Activated CD8-positive, alpha-beta T cell treated with anti-CD3 and anti-CD28 coated beads, Interleukin-2, amount 10 ng/mL, durations not matched to agents 7 days and 5 days (primary cell): Measurements from ENCODE around the gene NDE1. TPM values are rescaled to one million over a fixed set of nuclear protein-coding genes. Genes with fewer than 3 reads are reported as not detected.
"Not testable (repeated sequence)": the region's sequence is repeated elsewhere in the genome, so short reads cannot be mapped to it uniquely, and the experiment has no call there.

Experiments
- ATAC-seq: fragments of 150-1000 bp; cut with Tn5 transposase; one replicate; pipeline ENCODE4 v1.10.0; 2021; ENCODE audit warnings: moderate library complexity
- CTCF ChIA-PET: fragments of 350-600 bp; sonication (Branson Sonifier 250); formaldehyde crosslinking; loops from one replicate; lab custom pipeline; 2021; ENCODE audit warnings: antibody characterized with exemption; lab: Charles Lee
- POLR2A ChIA-PET: fragments of 350-600 bp; sonication (Branson Sonifier 250); formaldehyde crosslinking; loops from one replicate; lab custom pipeline; 2021; ENCODE audit warnings: antibody characterized with exemption; lab: Charles Lee
- DNase-seq: peaks from one replicate; pipeline ENCODE4 v3.0.0-alpha.2; 2020
- H3K27ac Mint-ChIP-seq: one replicate; pipeline ENCODE4 v1.8.0; 2021; ENCODE audit warnings: mild to moderate bottlenecking, mixed read lengths
- H3K27me3 Mint-ChIP-seq: one replicate; pipeline ENCODE4 v1.8.0; 2021; ENCODE audit warnings: low read depth, mixed read lengths
- H3K36me3 Mint-ChIP-seq: one replicate; pipeline ENCODE4 v1.8.0; 2021; ENCODE audit warnings: low read depth, mixed read lengths
- H3K4me1 Mint-ChIP-seq: one replicate; pipeline ENCODE4 v1.8.0; 2021; ENCODE audit warnings: low read depth, mixed read lengths
- H3K4me3 Mint-ChIP-seq: one replicate; pipeline ENCODE4 v1.8.0; 2021; ENCODE audit warnings: mild to moderate bottlenecking, mixed read lengths
- H3K9me3 Mint-ChIP-seq: one replicate; pipeline ENCODE4 v1.8.0; 2022; ENCODE audit warnings: mixed read lengths; ENCODE audit not compliant: insufficient read depth
- total RNA-seq, 2 experiments: library from RNA; stranded (reverse); gene quantifications; one replicate each; pipeline ENCODE4 v1.2.3, GENCODE V29; 2021

The NDE1 gene
- total RNA-seq, 2 experiments from 2014 or later: 140 to 141 TPM

DNA sequence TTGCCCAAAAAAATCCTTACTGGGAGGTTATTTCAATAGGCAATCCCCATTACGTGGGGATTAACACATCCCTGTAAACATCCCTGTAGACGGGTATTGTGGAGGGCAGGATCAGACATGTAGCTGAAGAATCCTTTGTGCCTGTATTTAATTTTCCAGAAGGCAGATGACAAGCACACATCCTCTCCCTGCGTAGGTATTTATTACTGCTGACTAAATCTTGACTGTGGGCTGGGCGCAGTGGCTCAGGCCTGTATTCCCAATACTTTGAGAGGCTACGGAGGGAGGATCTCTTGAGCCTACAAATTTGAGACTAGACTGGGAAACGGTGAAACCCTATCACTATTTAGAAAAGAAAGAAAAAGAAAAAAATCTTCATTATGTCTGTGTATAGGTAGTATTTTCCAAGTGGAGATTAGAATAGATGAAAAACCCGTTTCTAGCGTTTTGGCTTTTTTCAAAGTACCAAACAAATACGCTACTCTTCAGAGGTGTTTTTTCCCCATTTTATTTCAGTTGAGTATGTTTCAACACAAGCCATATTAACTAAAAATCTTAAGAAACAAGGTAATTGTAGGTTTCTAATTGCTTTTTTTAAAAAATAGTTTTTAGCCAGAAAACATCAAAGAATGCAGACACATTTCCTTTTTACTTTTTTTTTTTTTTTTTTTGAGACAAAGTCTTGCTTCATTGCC, 5.6 kb upstream of the NDE1 start:
- no peak for DNase-seq
- H3K9me3 Mint-ChIP-seq: no peaks in the 10 kb centered on the region
- peak overlapping the region; percentile 94 for H3K4me3 Mint-ChIP-seq
- H3K27me3 Mint-ChIP-seq: peaks cover 4% of the 10 kb centered on the region
- ChIA-PET CTCF (interaction anchor here (1.4 to 3.9 kb wide), 7 partner anchors 10 to 216 kb away, joined by 4 to 27 read pairs (median 13); no protein-coding TSS in a partner anchor), POLR2A (interaction anchor here (1.3 to 3.3 kb wide), 4 partner anchors 10 to 54 kb away, joined by 3 to 20 read pairs (median 12); no protein-coding TSS in a partner anchor)
- peaks cover 41% of the 10 kb centered on the region for H3K4me1 Mint-ChIP-seq
- H3K27ac Mint-ChIP-seq: peak overlapping the region; percentile 95
- no peak for ATAC-seq
- H3K36me3 Mint-ChIP-seq: peaks cover 9% of the 10 kb centered on the region

DNA sequence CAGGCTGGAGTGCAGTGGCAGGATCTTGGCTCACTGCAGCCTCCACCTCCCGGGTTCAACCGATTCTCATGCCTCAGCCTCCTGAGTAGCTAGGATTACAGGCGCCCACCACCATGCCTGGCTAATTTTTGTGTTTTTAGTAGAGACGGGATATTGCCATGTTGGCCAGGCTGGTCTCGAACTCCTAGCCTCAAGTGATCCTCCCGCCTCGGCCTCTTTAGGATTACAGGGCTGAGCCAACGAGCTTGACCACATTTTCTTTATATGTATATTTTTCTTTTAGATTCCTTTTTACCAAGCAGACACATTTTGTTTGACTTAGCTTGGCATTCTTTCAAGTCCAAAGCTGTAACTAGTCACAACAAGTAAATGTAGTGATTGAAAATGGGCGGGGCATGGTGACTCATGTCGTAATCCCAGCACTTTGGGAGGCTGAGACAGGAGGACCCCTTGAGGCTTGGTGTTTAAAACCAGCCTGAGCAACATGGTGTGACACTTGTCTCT, 5.0 kb upstream of the NDE1 start:
- not testable (repeated sequence) for H3K4me3 Mint-ChIP-seq, H3K27me3 Mint-ChIP-seq, DNase-seq, H3K36me3 Mint-ChIP-seq, ATAC-seq, H3K27ac Mint-ChIP-seq, H3K9me3 Mint-ChIP-seq
- POLR2A ChIA-PET: interaction anchor here (1.0 to 2.0 kb wide), 2 partner anchors 13 to 14 kb away, joined by 5 to 9 read pairs; no protein-coding TSS in a partner anchor
- CTCF ChIA-PET: interaction anchor here (1.0 to 3.9 kb wide), 3 partner anchors 14 to 50 kb away, joined by 3 to 17 read pairs (median 4); no protein-coding TSS in a partner anchor
- peaks cover 40% of the 10 kb centered on the region for H3K4me1 Mint-ChIP-seq

DNA sequence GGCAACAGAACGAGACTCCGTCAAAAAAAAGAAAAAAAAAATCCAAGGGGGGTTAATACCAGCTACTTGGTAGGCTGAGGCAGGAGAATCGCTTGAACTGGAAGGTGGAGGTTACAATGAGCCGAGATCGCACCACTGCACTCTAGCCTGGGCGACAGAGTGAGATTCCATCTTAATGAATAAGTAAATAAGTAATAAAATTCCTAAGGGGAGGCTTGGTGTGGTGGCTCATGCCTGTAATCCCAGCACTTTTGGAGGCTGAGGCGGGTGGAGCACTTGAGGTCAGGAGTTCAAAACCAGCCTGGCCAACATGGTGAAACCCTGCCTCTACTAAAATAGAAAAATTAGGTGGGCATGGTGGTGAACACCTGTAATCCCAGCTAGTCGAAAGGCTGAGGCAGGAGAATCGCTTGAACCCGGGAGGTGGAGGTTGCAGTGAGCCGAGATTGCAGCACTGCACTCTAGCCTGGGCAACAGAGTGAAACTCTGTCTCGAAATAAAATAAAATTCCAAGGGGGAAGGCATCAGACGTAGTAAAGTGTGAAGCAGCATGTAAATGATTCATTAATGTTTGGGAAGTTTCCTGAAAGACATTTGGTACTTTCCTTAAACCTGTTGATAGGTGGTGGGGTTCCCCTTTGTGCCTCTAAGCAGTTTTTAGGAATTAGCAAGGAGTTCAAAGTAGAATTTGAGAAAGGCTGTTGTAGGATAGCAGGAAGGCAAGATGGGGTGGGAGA, 3.3 kb upstream of the NDE1 start:
- H3K4me3 Mint-ChIP-seq, H3K27me3 Mint-ChIP-seq, POLR2A ChIA-PET, H3K27ac Mint-ChIP-seq, H3K9me3 Mint-ChIP-seq, ATAC-seq, DNase-seq: not testable (repeated sequence)
- H3K4me1 Mint-ChIP-seq: peaks cover 28% of the 10 kb centered on the region
- peaks cover 12% of the 10 kb centered on the region for H3K36me3 Mint-ChIP-seq
- CTCF ChIA-PET: interaction anchor here (1.0 to 1.2 kb wide), 2 partner anchors 25 to 58 kb away, joined by 3 to 4 read pairs; no protein-coding TSS in a partner anchor

DNA sequence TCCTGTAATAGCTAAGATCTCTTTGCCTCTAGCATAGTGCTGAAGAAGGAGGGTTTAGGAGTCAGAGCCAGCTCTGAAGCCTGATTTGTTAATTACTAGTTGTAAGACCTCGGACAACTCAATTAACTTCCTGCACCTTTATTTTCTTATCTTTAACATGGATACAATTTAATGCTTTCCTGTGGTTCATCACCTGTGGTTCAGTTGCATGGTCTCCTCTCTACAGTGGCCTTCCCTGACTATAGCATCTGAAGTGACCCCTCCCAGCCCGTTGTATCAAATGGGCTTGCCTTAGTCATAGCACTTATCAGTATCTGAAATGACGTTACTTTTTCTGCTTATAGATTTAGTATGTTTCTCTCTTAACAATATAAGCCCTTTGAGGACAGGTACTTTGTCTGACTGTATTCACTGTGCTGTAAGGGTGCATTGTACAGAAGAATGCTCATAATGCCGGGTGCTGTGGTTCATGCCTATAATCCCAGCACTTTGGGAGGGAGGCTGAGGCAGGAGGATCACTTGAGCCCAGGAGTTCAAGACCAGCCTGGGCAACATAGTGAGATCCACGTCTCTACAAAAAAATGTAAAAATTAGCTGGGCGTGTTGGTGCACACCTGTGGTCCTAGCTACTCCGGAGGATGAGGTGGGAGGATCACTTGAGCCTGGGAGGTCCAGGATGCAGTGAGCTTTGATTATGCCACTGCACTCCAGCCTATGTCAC, 2.6 kb upstream of the NDE1 start:
- Mint-ChIP-seq H3K27me3 (peaks cover 4% of the 10 kb centered on the region), H3K4me3 (no peak overlapping the region), H3K27ac (no peak overlapping the region), H3K4me1 (peaks cover 29% of the 10 kb centered on the region), H3K36me3 (peaks cover 14% of the 10 kb centered on the region), H3K9me3 (no peaks in the 10 kb centered on the region)
- CTCF ChIA-PET: interaction anchor here (1.0 to 1.2 kb wide), 2 partner anchors 26 to 58 kb away, joined by 3 to 4 read pairs; no protein-coding TSS in a partner anchor
- ATAC-seq (no peak), DNase-seq (no peak)
- POLR2A ChIA-PET: no interaction called here

DNA sequence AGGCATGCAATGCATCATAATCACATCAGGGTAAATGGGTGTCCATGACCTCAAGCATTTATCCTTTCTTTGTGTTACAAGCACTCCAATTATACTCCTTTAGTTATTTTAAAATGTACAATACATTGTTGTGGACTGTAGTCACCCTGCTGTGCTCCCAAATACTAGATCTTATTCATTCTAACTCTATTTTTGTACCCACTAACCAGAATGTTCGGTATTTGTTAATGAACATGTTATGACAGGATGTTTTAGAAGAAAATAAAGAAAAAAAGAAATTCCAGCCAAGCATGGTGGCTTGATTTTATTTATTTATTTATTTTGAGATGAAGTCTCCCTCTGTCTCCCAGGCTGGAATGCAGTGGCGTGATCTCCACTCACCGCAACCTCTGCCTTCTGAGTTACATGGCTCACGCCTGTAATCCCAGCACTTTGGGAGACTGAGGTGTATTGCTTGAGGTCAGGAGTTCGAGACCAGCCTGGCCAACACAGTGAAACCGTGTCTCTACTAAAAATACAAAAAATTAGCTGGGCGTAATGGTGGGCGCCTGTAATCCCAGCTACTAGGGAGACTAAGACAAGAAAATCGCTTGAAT, 1.8 kb upstream of the NDE1 start:
- peaks cover 22% of the 10 kb centered on the region for H3K36me3 Mint-ChIP-seq
- no peak overlapping the region for H3K4me3 Mint-ChIP-seq
- H3K27me3 Mint-ChIP-seq: peaks cover 4% of the 10 kb centered on the region
- ChIA-PET CTCF (no interaction called here), POLR2A (no interaction called here)
- H3K27ac Mint-ChIP-seq: no peak overlapping the region
- peaks cover 36% of the 10 kb centered on the region for H3K4me1 Mint-ChIP-seq
- H3K9me3 Mint-ChIP-seq: no peaks in the 10 kb centered on the region
- DNase-seq: no peak
- no peak for ATAC-seq

DNA sequence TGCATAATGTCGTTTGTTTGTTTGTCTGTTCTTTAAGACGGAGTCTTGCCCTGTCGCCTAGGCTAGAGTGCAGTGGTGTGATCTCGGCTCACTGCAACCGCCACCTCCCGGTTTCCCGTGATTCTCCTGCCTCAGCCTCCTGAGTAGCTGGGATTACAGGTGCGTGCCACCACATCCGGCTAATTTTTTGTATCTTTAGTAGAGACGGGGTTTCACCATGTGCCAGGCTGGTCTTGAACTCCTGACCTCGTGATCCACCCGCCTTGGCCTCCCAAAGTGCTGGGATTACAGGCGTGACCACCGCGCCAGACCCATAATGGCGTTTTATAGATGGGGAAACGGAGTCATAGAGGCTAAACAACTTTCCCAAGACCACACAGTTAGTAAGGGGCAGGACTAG, 734 bp upstream of the NDE1 start:
- Mint-ChIP-seq H3K4me1 (peaks cover 35% of the 10 kb centered on the region), H3K4me3 (peak overlapping the region; percentile 99), H3K27ac (peak overlapping the region; percentile 88), H3K36me3 (peaks cover 31% of the 10 kb centered on the region)
- DNase-seq, ATAC-seq, H3K27me3 Mint-ChIP-seq, H3K9me3 Mint-ChIP-seq, CTCF ChIA-PET: not testable (repeated sequence)
- POLR2A ChIA-PET: interaction anchor here (1.5 kb wide), 1 partner anchor 9 kb away, joined by 7 read pairs; no protein-coding TSS in a partner anchor

DNA sequence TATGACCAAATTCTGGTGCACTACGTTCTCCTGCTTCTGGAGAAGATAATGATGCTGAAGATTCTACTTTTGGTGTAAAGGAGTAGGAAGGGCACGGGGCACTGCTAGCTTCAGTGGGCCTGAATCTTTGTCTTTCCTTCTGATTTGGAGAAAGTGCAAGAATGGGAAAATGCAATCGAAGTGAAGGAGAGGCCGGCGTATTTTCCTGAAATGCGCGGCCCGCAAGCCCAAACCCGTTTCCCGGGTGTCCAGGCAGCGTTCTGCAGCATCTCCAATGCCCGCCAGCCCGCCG, 372 bp upstream of the NDE1 start:
- POLR2A ChIA-PET: interaction anchor here (1.5 kb wide), 1 partner anchor 9 kb away, joined by 7 read pairs; no protein-coding TSS in a partner anchor
- H3K4me3 Mint-ChIP-seq: peak overlapping the region; percentile 99
- H3K4me1 Mint-ChIP-seq: peaks cover 32% of the 10 kb centered on the region
- ATAC-seq (no peak), DNase-seq (no peak)
- H3K36me3 Mint-ChIP-seq: peaks cover 31% of the 10 kb centered on the region
- H3K27ac Mint-ChIP-seq: peak overlapping the region; percentile 88
- peaks cover 4% of the 10 kb centered on the region for H3K27me3 Mint-ChIP-seq
- CTCF ChIA-PET: no interaction called here
- no peaks in the 10 kb centered on the region for H3K9me3 Mint-ChIP-seq

DNA sequence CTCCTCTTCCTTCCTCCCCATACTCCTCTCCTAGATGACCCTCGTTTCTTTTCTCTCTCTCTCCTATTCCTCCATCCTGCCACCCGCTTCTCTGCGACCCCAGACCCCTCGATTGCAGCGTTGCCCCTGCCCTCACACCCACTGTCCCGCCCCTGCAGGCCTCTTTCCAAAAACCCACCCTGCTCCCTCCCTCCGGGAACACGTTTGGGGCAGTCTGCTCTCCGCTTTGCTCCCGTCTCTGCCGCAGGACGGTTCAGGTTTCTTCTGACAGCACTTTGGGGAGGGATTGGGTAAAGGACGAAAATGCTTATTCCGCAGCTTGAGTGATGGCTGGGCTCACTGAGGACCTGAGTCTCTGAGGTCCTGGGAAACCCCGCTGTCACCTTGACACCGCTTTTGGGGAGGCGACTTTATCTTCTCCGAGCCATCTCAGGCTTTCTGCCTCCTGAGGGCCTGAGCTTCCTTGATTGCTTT, 690 bp downstream of the NDE1 start:
- peak overlapping the region; percentile 98 for H3K27ac Mint-ChIP-seq
- H3K27me3 Mint-ChIP-seq: peaks cover 4% of the 10 kb centered on the region
- peak overlapping the region; percentile 99 for H3K4me3 Mint-ChIP-seq
- CTCF ChIA-PET: interaction anchor here (1.0 to 1.6 kb wide), 5 partner anchors 9 to 21 kb away, joined by 3 to 10 read pairs (median 4); no protein-coding TSS in a partner anchor
- H3K9me3 Mint-ChIP-seq: no peaks in the 10 kb centered on the region
- peaks cover 35% of the 10 kb centered on the region for H3K4me1 Mint-ChIP-seq
- POLR2A ChIA-PET: interaction anchor here (1.0 to 1.5 kb wide), 4 partner anchors 8 to 23 kb away, joined by 3 to 9 read pairs (median 6); no protein-coding TSS in a partner anchor
- DNase-seq (peak; percentile 57), ATAC-seq (peak; percentile 28)
- H3K36me3 Mint-ChIP-seq: peaks cover 37% of the 10 kb centered on the region

DNA sequence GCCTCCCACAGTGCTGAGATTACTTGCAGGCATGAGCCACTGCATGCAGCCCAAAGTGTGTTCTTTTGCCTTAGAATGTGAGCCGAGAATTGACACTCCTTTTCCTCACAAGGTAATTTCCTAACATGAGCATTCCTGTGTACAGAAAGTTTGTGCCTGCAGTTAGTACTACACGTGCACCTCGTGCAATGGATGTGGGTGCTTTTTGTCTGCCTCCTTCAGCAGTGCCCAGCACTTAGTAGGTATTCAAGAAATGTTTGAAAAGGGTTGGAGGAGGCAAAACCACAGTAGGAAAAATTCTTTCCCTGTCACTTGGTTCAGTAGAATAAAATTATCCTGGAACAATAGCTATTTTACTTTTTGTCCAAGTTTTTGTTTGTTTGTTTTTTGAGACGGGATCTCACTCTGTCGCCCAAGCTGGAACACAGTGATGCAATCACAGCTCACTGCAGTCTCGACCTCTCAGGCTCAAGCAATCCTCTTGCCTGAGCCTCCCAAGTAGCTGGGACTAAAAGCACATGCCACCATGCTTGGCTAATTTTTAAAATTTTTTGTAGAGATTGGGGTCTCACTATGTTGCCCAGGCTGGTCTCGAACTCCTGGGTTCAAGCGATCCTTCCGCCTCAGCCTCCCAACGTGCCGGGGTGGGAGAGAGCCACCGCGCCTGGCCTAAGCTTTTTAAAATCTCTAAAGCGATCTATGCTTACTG, 2.4 kb downstream of the NDE1 start:
- peaks cover 37% of the 10 kb centered on the region for H3K4me1 Mint-ChIP-seq
- CTCF ChIA-PET: interaction anchor here (0.8 to 1.1 kb wide), 2 partner anchors 10 to 20 kb away, joined by 3 to 4 read pairs; partner anchors contain the start of gene MARF1

DNA sequence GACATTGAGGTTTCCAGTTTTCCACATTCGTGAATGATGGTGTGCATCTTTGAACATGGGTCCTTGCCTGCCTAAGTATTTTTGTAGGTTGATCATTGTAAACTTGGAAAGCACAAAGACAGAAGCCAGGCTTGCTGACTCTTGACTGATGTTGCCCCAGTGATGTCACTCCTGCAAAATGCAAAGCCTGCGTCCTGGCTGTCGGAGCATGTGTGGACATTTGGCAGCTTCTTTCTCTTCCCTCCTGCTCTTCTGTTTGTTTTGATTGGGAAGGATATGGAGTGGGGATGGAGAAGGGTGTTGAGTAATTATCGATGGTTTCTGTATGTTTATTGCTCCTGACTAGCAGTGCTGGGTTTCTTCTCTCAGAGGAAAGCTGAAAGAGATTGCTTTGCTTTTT, 3.2 kb downstream of the NDE1 start:
- ChIA-PET CTCF (interaction anchor here (1.1 kb wide), 1 partner anchor 19 kb away, joined by 3 read pairs; no protein-coding TSS in a partner anchor), POLR2A (interaction anchor here (0.9 to 1.4 kb wide), 2 partner anchors 14 to 19 kb away, joined by 6 read pairs; no protein-coding TSS in a partner anchor)
- DNase-seq: no peak
- Mint-ChIP-seq H3K27ac (no peak overlapping the region), H3K9me3 (no peaks in the 10 kb centered on the region), H3K4me3 (peak overlapping the region; percentile 52), H3K36me3 (peaks cover 58% of the 10 kb centered on the region), H3K4me1 (peaks cover 45% of the 10 kb centered on the region), H3K27me3 (no peaks in the 10 kb centered on the region)
- no peak for ATAC-seq

More for the DNA sequence above, 2.4 kb downstream of the NDE1 start:
- H3K36me3 Mint-ChIP-seq: peaks cover 51% of the 10 kb centered on the region
- ATAC-seq (no peak), DNase-seq (no peak)
- POLR2A ChIA-PET: interaction anchor here (0.9 to 1.4 kb wide), 2 partner anchors 14 to 20 kb away, joined by 6 read pairs; no protein-coding TSS in a partner anchor
- H3K9me3 Mint-ChIP-seq: no peaks in the 10 kb centered on the region
- no peaks in the 10 kb centered on the region for H3K27me3 Mint-ChIP-seq
- H3K27ac Mint-ChIP-seq: peak overlapping the region; percentile 34
- H3K4me3 Mint-ChIP-seq: peak overlapping the region; percentile 99
